HG03135 (cell line): ENCODE data around the gene DRC1.

Experiments used
- ATAC-seq: cut with Tn5 transposase; IDR thresholded peaks from one replicate; pipeline ENCODE4 v1.9.1; 2021; ENCODE audit warnings: mild to moderate bottlenecking, moderate library complexity; ENCODE audit not compliant: unreplicated experiment

The DRC1 gene

DNA sequence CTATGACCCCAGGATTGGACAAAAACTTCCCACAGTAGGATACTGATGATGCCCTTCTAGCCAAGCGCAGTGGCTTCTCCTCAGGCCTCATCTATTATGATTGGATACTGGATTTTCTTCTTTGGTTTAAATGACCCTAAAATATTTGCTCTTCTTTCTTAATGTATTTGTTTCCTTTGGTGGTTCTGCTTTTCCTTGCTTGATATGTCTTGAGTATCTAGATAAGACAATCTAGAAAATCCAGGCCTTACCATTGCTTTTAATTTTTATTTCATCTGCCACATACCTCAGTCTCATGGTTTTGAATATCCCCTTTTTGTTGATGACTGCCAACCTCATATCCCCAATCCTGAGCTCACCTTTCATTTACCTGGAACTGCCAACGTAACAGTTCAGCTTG is 40.6 kb downstream of the DRC1 start:
- no peak for ATAC-seq

DNA sequence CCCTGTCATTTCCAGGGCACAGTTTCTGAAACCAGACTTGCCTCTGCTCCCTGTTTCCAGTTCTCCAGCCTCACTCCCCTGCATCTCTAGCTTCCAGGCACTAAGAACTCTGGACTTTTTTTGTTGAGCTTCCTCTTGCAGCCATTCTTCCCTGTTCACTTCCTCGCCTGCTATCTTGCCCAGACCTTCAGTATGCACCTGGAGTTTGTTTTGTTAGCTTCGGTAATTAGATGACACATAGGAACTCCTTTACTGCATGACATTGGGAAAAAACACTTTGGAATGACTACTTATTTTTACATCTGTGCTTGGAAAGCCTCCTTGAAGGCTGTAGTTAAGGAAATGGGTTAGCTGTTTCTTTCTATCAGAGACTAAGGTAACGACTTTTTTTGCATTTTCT is 41.0 kb downstream of the DRC1 start:
- no peak for ATAC-seq

GRCh38 chr2:26444236-26444635 is 42.5 kb downstream of the DRC1 start:
- ATAC-seq: no peak

GRCh38 chr2:26448651-26449050 is 46.9 kb downstream of the DRC1 start:
- no peak for ATAC-seq

GRCh38 chr2:26449278-26450030 is 47.7 kb downstream of the DRC1 start:
- no peak for ATAC-seq

DNA sequence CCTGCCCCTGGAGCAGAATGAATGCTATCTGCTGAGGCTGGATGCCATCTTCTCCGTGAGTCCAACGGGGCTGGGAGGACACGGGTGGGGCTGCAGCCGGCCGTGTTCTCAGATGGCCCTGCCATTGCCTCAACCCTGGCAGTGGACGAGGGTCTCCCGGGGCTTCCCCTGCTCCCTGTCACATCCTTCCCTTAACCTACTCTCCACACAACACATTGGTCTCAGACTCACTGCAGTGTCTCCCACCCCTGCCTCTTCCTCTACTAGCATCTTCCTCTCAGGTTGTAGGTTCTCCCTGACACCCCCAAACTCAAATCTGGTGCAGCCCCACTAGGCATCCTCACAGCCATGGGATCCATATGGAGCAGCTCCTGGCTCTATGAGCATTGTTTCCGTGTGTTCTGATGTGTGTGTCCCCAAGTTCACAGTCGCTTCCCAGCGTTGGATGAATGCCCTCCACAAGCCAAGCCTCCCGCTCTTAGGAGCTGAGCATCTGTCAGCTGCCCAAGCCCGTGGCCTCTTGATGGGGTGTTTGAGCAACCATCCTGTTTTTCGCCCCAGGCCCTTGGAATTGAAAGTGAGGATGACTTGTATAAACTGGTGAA is 48.4 kb downstream of the DRC1 start:
- no peak for ATAC-seq

GRCh38 chr2:26451700-26452099 is 50.0 kb downstream of the DRC1 start:
- no peak for ATAC-seq

GRCh38 chr2:26453421-26454329 is 52.0 kb downstream of the DRC1 start:
- ATAC-seq: no peak

GRCh38 chr2:26454561-26455001 is 52.9 kb downstream of the DRC1 start:
- ATAC-seq: no peak

GRCh38 chr2:26455037-26455669 is 53.4 kb downstream of the DRC1 start:
- ATAC-seq: no peak

DNA sequence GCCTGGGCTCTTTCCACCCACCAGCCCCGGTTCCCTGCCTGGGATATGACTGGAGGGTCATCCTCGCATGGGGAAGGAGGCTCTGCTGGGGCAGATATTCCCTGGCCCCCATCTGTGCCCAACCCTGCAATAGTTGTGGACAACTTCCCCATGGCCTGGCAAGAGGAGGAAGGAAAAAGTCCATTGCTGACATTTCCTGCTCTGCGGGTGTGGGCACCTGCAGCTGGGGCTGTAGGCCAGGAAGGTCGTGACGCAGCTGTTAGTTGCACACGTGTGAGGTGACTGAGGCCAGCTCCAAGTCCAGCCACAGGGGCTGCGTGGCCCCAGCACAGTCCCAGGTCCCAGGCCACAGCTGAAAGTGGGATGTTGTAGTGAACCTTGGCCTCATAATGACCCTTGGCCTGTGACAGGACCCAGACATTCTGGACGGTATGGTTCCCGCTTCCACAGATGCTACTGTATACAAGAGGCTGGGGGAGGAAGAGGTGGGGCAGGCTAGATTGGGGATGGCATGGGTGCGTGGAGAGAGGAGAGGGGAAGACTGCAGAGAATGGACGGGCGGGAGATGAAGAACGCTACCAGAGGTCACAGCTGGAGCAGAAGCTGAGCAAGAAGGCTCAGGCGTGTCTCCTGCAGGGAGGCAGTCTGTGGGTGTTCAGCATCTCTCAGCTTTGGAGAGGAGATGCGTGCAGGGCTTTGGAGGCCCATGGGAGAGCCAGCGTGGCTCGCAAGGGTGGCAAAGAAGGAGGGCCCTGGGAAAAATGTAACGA is 54.1 kb downstream of the DRC1 start:
- no peak for ATAC-seq

GRCh38 chr2:26456440-26457250 is 54.9 kb downstream of the DRC1 start:
- ATAC-seq: no peak

DNA sequence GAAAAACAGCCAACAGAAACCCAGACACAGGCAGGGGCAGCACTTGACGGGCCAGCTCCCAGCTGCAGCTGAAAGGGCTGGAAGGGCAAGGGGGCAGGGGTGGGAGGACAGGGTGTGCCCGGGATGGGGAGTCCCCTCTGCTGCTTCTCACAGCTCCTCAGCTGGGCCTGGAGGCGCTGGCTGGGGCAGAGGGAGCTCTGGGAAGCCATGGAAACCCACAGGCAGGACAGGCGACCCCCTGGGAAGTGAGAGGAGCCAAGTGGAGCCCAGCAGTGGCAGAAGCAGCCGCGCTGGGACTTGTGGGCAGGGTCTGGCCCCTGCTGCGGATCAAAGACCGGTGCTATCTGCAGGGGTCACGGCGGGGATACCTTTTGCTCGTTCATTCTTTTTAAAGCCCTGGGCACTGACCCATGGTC is 55.5 kb downstream of the DRC1 start:
- no peak for ATAC-seq

DNA sequence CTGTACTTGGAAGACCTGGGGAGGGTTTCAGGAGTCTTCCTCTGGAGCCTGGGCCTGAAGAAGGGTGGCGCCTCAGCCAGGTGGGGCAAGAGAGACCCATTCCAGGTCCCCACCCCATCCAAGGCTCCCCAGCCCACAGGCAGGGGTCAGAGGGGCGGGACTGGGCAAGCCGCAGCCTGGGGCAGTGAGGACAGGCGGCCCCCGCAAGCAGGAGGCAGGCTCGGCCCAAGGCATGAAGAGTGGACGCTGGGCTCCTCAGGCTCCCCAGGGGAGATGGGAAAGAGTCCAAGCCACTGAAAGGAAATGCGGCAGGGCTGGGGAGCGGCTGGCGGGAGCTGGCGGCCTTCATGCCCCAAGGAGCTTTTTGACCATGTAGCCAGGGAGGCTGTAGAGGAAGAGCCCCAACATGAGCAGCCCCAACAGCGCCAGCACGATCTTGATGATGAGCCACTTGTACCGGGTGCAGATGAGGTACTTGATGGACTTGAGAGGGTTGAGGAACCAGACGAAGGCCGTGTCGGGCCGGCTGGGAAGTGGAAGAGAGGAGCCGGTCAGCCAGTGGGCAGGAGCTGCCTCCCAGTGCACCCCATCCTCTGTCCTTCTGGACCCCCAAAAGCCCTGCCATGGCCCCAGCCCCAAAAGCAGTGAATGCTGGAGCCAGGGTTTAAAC is 56.1 kb downstream of the DRC1 start:
- no peak for ATAC-seq

GRCh38 chr2:26458365-26459042 is 56.8 kb downstream of the DRC1 start:
- ATAC-seq: no peak

DNA sequence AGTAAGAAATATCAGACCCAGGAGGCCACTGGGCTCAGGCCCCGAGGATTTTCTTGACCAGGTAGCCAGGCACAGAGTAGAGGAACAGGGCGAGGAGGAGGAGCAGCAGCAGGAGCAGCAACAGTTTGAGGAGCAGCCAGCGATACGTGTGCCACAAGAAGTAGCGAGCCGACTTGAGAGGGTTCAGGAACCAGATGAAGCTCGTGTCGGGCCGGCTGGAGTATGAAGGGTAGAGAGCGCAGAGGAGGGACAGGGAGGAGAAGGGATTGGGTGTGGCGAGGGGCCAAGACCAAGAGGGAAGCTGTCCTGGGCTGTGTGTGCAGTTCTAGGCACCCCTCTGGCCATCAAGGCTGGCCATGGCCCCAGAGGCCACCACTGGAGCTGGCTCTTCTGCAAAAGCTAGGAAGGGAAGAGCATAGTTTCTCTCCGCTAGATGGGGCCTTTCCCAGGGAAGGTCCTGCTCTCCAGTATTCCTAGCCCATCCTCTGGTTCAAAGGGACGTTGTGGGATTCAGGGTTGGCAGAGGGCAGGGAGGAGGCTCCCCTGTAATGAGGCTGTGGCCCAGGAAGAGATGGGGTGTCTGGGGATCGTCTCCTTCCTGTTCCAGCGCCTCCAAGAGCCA is 58.4 kb downstream of the DRC1 start:
- ATAC-seq: no peak

DNA sequence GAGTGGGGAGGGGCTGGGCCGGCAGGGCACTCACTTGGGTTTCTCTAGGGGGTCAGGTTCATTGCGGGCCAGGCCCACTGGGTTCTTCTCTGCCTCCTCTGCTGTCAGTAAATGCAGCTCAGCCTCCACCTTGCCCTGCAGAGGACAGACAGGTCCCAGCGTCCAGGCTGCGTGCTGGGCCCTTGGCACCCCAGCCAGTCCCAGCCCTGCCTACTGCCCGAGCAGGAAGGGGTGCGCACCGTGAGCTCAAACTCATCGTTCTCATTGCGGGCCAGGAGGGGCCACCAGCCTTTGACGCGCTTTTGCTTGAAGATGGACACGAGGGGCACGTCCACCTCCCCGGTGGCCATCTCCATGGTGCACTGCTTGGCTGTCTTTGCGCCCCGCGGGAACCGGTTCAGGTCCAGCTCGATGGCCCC is 58.9 kb downstream of the DRC1 start:
- ATAC-seq: no peak

DNA sequence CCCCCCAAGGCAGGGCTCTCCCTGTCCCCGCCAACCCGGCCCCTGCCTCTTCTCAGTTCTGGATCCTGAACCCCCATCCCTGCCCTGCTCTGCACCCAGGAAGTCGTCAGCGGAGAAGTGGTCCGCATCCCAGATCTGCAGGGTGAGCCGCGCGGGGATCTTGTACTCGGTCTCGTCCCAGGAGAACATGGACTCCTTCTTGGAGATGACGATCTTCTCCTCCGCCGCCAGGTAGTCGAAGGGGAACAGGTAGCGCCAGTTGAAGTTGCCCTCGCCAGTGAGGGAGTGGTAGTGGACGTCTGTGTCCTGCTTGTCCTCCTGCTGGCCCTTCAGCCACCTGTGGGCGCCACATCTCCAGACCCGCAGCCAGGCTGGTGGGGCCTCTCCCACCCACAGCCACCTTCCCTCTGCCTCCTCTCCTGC is 59.9 kb downstream of the DRC1 start:
- no peak for ATAC-seq
